Measurements from ENCODE around the gene CAMTA1.

CAMTA1 gene

GRCh38 chr1:7430691-7431090 lies 645.4 kb downstream of the CAMTA1 start:
- DNase-seq, result no peak

DNA sequence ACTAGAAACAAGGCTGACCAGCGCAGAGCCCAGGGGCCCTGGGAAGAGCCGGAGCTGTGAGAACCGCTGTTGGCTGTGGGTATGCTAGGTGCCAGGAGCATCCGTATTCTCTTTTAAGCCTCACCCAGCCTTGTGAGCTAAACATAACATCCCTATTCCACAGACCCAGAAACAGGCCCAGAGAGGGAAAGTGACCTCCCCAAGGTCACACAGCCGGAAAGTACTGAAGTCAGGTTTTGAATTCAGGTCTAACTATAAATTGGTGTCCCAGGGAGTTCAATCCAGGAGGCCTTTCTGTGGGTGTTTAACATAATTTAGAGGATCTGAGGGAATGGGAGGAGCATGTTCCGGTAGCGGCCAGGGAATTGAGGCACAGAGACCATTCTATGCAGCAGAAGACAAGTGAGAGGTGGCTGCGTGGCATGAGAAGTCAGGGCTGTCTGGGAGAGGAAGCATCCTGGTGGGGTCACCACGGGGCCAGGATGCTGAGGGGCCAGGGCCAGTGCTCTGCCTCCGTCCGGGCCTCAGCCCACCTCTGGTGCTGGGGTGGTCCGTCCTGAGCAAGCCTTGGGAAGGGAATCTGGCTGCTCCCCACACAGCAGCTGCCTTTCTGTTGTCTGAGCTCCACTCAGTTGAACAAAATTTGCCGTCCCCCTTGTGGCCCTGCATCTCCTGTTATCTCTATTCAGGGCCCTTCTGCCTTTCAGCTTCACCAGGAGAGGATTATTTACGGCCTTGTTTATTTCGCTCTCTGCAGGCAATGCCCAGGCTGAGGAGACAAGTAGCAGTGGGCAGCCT lies 647.0 kb downstream of the CAMTA1 start:
- DNase-seq, result no peak

DNA sequence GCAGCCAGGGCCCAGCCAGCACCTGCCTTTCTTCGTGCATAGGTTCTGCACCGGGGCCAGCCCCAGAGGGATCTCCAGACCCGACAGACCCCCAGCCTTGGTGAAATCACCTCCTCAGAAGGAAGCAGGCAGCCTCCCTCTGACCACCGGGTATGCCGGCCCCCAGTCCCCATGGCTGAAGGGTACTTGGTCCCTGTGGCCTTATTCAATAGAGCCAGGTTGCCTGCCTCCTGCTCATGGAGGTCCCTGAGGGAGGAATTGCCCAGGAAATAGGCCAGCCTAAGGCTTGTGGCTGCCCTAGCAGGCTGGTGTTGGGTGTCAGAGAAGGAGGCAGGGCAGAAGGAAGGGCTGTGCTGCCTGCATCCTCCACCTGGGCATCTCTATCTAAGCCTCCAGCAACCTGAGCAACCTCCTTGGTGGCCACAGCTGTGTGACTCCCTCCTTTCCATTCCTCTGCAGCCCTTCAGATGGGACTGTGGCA lies 647.7 kb downstream of the CAMTA1 start:
- no peak for DNase-seq

DNA sequence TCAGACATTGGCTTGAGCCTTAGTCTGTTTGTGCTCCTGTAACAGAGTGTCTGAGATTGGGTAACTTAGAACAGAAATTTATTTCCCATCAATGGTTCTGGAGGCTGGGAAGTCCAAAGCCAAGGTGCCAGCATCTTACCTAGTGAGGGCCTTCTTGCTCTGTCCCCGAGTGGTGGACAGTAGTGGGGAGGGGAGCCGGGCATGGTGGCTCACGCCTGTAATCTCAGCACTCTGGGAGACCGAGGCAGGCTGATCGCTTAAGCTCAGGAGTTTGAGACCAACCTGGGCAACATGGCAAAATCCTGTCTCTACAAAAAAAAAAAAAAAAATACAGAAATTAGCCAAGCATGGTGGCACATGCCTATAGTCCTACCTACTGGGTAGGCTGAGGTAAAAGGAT lies 649.3 kb downstream of the CAMTA1 start:
- DNase-seq, result no peak

GRCh38 chr1:7435276-7436055 lies 650.2 kb downstream of the CAMTA1 start:
- DNase-seq, result no peak

GRCh38 chr1:7436056-7437005 lies 651.1 kb downstream of the CAMTA1 start:
- no peak for DNase-seq

GRCh38 chr1:7437036-7437435 lies 651.8 kb downstream of the CAMTA1 start:
- DNase-seq, result no peak

GRCh38 chr1:7437608-7438395 lies 652.5 kb downstream of the CAMTA1 start:
- no peak for DNase-seq

GRCh38 chr1:7438396-7438785 lies 653.1 kb downstream of the CAMTA1 start:
- DNase-seq, result no peak

- no peak for DNase-seq
Measured at GRCh38 chr1:7438921-7439655, 653.8 kb downstream of the CAMTA1 start.

DNA sequence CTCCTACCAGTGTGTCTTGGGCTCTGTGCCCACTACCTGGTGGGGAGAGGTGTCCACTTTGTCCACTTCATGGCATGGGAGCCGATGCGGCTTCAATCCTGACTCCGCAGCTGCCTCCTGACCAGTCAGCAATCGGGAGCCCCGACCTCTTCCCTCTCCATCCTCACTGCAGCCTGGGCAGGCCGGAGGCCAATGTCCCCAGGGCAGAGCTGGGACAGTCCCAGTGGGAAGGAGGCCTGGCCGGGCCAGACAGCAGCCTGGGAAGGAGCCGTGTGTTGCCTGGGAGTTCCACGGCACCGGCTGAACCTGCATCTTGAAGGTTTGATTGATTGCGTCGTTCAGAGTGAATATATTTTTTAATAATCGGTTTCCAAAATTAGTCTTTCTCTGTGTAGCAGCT lies 654.9 kb downstream of the CAMTA1 start:
- no peak for DNase-seq

DNA sequence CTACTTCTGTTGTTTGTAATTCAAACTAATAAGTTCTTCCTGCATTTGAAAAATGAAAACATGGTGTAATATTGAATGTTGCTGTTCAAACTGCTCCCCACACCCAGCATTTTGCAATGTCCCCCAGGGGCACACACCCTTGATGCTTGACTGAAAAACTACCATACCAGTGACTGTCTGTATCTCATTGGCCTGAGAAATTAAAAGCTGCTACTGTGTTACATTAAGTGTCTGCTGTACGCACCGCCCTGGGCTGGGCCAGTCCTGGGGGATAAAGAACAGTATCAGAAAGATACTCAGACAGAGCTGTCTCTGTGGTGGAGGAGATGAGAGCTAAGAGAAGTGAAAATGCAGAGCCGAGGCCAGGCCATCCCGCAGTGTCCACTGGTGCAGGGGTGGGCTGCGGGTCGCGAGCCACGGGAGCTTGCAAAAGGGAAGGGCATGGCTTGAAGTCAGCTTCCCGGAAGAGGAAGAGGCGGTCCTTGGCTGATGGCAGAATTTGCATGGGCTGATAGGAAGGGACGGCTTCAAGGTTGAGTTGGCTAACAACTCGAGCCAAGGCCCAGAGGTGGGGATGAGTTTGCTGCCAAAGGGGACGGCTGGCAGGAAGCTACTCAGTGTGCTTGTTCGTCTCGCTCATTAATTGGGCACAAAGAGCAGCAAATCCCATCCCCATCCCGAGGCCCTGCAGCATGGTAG lies 656.0 kb downstream of the CAMTA1 start:
- no peak for DNase-seq

DNA sequence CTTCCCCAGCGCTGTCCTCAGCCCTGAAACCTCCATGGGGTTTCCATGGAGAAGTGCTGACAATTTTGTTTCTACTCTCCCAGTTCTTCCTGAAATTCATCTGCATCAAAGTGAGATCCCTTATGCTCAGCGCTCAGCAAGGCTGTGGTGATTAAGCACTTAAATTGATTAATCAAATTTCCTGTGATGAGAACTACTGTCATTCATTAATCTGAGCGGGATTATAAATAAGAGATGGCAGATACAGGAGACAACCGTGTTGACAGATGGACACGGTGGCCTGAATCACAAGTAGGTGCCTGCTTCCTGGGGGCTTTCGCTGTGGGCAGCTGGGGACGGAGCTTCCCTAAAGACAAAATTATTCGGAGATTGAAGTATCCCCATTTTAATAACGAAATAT lies 656.8 kb downstream of the CAMTA1 start:
- DNase-seq, result no peak

DNA sequence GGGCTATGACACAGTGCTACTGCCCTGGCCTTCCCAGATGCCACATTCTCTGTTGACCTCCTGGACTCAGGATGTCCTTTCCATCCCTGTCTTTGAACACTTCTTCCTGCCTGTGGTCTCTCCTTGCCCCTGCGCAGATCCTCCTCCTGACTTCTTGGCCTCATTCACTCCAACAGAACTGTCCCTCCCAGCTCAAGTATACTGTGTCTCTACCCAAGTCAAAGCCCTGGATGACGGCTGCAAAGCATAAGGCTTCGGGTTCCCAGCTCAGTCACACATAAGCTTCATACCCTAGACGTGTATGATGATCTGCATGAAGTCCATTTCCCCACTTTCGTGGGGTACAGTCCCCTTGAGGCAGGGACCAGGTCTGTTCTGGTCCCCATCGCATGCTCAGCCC lies 657.7 kb downstream of the CAMTA1 start:
- DNase-seq, result no peak

GRCh38 chr1:7444363-7444762 lies 659.1 kb downstream of the CAMTA1 start:
- no peak for DNase-seq

- no peak for DNase-seq
Measured at GRCh38 chr1:7447093-7447492, 661.8 kb downstream of the CAMTA1 start.

DNA sequence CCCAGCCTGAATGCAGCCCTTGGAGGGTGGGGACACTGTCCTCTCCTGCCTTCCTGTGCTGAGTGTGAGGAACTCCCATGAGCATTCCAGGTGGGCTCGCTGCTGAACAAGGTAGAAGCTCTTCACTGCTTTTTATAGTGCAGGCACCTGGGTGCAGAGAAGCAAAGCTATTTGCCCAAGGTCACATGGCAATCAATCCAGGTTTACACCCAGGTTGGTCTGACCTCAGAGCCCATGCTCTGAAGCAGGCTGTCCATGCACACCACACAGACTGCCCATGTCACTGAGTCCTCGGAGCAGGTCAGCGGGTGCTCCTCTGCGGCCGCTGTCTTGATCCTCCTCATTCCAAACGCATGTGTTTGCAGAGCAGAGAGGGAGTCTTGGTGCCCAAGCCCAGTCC lies 662.5 kb downstream of the CAMTA1 start:
- no peak for DNase-seq

DNA sequence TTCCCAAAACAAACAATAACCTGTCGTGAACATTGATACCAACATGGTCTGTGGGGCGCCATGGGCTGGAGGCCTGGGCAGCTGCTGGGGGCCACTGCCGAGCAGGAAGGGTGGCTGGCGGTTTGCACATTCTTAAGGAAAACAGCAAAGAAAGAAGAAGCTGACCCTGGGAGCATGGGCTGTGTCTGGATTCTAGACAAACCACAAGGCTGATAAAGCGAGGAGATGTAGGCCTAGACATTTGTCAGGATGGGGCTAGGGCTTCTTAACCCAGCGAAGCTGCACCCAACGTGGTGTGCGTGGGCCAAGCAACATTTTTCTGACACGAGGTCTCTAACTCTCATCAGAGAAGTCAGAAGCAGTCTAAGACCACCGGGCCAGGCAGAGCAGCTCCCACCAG lies 663.7 kb downstream of the CAMTA1 start:
- DNase-seq, result no peak

GRCh38 chr1:7449750-7450149 lies 664.5 kb downstream of the CAMTA1 start:
- DNase-seq, result no peak

- DNase-seq, result no peak
Measured at GRCh38 chr1:7450838-7451237, 665.6 kb downstream of the CAMTA1 start.

GRCh38 chr1:7453038-7453437 lies 667.8 kb downstream of the CAMTA1 start:
- no peak for DNase-seq

Measured in effector CD4-positive, alpha-beta T cell (primary cell).